HG03469 (cell line): ENCODE results near the gene P2RX7.

Experiments
- ATAC-seq: cut with Tn5 transposase; IDR thresholded peaks from one replicate; pipeline ENCODE4 v1.9.1; 2021; ENCODE audit warnings: mild to moderate bottlenecking, moderate library complexity, moderate number of reproducible peaks; ENCODE audit not compliant: unreplicated experiment

The P2RX7 gene

DNA sequence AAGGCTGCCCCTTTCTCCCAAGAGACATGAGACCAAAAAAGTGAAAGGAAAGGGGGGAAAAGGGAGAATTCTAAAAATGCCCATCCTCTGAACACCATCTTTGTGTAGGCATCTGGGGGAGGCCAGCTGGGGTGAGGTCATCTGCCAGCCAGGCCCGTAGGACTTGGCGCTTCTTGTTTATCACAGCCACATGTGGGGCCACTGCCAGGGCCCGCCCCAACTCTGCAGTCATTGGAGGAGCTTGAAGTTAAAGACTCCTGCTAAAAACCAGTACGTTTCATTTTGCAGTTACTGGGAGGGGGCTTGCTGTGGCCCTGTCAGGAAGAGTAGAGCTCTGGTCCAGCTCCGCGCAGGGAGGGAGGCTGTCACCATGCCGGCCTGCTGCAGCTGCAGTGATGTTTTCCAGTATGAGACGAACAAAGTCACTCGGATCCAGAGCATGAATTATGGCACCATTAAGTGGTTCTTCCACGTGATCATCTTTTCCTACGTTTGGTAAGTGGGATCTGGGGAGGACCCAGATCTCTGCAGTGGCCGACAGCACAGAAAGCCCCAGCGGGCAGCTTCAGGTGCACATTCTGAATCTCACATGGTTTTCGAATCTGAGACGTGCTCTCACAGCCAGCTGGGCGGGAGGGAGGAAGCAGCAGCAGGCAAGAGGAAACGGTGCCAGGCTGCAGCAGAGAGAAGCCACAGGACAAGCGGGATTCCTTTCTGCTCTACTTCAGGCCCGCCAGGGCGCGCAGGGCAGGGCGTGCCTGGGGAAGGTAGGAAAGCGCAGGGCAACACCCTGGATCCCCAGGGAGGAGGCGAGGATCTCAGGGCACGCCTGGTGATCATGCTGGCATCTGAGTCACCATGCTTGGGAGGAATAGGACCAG lies at the start of gene P2RX7:
P2RX7 (plus strand) TSS at position 276 of the 881 bp plus-strand sequence; CDS start at position 371, 95 bp downstream.
- no peak for ATAC-seq

DNA sequence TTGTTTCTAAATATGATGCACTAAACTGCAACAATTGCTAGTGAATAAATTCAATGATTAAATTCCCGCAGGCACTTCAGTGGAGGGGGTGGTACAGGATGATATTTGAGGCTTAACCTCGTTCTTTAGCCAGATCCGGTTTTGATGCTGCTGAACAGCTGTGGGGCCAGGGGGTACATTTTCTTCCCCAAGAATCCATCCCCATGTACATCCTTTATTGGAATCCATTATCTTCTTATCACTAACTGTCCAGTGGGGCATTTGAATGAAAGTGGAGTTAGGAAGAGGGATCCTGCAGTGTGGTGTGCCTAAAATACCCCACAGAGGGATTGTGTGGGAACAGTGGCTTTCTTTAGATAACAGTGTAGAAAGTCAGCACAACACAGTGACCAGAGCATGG lies 48.4 kb upstream of the P2RX7 start:
- no peak for ATAC-seq

DNA sequence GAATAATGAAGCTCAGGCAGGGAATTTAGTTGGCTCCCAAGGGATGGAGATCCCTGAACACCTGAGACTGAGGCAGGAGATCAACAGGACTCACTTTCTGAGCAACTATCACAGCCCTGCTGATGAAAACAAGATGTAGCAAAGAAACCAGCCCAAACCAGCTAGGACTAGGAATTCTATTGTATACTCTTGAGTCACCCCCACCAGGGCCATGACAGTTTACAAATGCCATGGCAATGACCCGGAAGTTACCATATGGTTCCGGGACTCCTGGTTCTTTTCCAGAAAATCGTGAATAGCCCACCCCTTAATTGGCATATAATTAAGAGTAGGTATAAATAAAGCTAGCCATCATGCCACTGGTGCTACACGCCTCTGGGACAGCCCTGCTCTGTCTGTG lies 47.6 kb upstream of the P2RX7 start:
- no peak for ATAC-seq

- no peak for ATAC-seq
Observed at GRCh38 chr12:121085506-121086353, 46.9 kb upstream of the P2RX7 start.

DNA sequence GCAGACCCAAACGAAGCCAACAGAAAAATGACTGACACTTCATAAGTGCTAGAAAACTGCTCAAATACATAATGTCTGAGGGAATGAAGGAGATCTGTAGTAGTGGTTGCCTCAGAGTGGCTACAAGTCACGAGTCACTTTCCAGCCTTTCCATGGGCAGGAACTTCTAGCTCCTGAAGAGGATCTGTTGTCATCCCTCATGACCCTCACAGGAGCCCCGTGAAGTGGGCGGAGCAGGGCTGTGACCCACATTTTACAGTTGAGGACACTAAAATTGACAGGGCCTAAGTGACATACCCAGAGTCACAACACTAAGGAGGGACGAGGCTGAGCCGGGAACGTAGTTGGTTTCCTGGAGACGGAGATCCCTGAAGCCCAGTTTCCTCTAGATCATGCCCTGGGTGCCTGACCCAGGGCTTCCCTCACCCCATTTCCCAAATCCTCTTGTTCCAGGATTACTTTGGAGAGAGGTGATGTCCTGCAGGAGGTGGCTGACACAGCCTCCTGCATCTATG lies 45.8 kb upstream of the P2RX7 start:
- ATAC-seq = no peak

DNA sequence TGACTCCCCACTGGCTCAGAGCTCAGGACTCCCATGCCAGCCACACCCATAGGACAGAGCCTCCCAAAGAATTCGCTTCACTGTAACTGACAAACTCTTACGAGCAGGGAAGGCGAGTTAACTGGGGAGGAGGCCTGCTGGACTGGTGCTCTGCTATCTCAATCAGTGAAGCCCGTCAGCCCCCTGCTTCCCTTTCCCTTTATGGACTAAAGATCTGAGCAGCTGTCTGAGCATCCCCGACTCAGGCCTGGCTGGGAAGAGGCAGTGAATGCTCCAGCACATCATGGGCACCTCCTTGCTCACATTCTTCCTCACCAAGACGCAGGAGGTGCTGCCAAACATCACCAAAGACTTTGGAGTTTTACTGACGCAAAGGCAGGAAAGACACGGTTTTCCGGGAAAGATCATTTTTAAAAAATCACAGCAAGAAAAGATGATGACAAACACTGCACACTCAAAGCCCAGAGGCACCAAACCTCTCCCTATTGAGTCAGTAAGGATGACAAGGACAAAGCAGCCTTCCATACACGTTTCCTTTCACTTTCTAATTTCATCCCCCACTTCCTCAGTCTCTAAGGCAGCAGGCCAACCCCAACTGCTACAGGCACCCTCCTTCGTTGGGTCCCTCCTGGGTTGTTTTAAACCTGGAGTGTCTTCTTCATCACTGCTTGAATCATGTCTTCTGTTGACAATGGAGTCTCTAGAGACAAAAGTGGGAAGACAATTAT lies 45.0 kb upstream of the P2RX7 start:
- ATAC-seq = no peak

DNA sequence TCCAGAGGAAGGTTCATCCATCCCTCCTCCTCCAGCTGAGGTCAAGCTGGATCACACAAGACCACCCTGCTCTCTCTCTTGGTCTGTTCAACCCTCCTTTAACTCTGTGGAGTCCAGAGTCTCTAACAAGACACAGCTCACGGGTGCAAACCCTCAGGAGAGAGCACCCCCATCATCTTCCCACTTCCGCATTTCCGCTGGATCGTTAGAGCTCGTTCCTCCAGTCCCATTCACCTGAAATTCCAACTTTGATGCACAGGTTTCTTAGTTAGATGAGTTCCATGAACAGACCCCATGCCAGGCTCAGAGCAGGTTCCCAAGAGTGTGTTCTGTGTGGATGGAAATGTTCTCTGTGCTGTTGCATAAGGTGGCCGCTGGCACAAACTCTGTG lies 44.5 kb upstream of the P2RX7 start:
- no peak for ATAC-seq

GRCh38 chr12:121089031-121089812 lies 43.5 kb upstream of the P2RX7 start:
- no peak for ATAC-seq

GRCh38 chr12:121089813-121090430 lies 42.8 kb upstream of the P2RX7 start:
- no peak for ATAC-seq

DNA sequence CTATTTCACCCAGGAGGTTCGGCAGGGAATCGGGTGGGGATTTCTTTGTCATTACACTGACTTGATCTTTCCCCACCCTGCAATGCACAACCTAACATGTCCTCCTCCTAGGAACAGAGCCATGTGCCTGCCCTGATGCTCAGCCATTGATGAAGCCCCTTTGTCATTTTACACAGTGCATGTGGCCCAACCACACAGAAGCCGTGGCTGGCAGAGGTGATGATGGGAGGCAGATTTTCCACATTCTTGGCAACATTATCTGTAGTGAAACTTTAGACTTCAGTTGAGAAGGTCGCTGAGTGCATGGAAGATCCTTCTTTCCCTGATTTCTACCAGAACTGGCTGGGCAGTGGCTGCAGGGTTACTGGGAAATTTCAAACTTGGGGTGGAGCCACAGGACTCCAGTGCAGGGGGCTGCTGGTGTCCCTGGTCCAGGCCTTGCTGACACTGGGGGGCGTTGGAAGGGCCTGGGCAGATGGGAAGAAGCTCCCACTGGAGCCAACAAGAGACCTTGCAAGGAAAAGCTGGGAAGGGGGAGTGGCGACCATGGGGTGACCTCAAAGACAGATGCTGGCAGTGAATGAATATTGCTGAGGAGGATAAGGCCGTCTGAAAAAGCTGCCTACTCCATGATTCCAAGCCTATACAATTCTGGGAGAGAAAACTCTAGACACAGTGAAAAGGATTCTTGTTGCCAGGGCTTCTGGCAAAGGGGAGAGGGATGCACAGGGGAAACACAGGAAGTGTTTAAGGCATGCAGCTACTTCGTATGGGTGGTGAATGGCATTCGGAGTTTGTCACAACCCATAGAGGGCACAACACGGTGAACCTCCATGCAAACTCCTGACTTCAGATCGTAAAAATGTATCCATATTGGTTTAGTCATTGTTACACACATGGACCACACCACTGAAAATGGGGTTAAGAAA lies 41.8 kb upstream of the P2RX7 start:
- ATAC-seq = no peak

DNA sequence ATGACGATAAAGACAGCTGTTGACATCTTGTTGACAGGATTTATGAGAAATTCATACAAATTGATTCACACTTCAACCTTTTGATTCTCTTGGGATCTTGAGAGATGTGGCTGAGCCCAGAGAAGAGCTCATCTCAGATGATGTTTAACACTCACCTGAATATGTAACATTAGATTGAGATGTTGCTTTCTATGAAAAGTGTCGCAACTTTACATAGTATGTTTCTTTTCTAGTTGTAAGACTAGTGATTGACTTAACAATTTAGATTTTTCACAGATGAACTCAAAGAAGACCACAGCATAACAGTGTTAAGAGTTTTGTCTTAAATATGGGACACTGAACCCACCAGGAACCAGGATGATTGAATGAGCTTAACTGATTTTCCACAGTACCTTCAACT lies 40.6 kb upstream of the P2RX7 start:
- ATAC-seq = no peak

DNA sequence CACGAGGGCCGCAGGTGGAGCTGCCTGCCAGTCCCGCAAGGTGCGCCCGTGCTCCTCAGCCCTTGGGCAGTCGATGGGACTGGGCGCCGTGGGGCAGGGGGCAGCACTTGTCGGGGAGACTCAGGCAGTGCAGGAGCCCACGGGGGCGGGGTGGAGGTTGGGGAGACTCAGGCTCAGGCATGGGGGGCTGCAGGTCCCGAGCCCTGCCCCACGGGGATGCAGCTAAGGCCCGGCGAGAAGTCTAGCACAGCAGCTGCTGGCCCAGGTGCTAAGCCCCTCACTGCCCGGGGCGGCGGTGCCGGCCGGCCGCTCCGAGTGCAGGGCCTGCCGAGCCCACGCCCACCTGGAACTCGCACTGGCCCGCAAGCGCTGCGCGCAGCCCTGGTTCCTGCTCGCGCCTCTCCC lies 39.2 kb upstream of the P2RX7 start:
- no peak for ATAC-seq

DNA sequence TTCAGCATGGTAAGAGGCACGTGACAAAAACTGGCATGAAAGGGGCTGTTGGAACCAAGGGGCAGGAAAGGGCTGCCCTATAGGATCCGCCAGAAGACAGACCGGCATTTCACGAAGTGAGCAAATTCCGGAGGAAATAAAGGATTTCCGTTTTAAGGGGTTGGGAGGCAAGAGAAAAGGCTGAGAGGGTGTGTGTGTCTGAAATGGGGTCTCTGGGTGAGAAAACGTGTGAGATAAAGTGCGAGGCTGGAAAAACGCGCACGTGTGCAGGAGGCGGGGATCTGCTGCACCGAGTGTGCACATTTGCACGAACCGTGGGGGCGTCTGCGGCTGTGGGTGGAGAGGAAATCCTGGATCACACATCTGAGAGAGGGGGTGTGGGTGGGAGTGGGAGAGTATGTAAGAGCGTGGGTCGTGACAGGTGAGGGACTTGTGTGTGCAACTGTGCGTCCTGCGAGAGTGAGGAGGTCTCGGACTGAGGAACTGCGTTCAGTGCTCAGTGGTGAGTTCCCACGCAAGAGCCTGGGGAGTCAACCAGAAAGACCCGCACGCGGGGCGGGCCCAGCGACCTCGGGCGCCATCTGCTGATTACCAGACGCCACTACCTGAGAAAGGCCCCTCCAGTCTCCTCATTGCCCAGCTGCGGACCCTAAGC lies 37.0 kb upstream of the P2RX7 start:
- no peak for ATAC-seq

DNA sequence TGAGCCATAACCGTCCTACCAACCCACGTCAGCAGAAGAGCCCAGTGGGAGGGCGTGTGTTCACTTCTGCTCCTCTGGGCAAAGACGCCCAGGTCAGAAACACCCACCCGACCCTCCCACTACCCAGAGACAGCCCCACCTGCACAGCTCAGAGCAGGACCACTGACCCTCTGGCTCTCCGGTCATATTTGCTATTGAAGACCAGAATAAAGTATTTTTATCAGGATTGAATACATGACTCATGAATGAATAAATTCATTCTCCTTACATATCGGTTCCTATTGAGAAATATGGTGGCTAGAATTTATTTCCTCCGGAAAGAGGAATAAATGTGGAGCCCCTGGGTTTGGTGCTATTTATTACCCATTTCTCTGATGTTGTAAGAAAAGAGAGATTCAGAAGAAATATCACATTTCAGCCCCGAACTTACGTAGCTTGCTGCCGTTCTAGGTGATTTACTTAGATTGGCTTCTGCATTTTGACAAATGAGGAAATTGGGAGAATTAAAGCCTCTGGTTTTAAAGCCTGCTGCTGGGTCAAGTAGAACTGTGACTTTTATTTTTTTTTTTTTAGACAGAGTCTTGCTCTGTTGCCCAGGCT lies 36.4 kb upstream of the P2RX7 start:
- ATAC-seq = no peak

- no peak for ATAC-seq
Observed at GRCh38 chr12:121099779-121100178, 32.9 kb upstream of the P2RX7 start.

- ATAC-seq = no peak
Observed at GRCh38 chr12:121102307-121102706, 30.4 kb upstream of the P2RX7 start.

- no peak for ATAC-seq
Observed at GRCh38 chr12:121107681-121108080, 25.0 kb upstream of the P2RX7 start.

DNA sequence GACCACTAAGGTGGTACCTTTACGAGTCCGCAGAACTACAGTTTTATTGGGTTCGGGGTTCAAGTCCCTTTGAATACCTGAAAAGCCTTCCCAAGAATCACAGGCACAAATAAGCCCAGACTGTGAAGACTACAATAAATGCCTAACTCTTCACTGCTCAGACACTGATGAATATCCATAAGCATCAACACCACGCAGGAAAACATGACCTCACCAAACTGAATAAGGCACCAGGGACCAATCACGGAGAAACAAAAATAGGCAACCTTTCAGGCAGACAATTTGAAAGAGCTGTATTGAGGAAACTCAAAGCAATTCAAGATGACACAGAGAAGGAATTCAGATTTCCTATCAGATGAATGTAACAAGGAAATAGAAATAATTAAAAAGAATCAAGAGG lies 24.2 kb upstream of the P2RX7 start:
- ATAC-seq = no peak
